K562 (cell line): ENCODE results near the gene SDS. TPM values are rescaled to one million over a fixed set of nuclear protein-coding genes. Genes with fewer than 3 reads are reported as not detected.

Experiments
- CBX3 ChIP-seq, 2 experiments: IDR thresholded peaks; 1 replicate in 1 of 2; 2 replicates in 1 of 2; pipeline ENCODE4 v1.6.1; 2012; ENCODE audit warnings: inconsistent platforms in 2 of 2, low read length in 2 of 2, borderline replicate concordance in 1 of 2, control low read depth in 1 of 2
- HCFC1 ChIP-seq: IDR thresholded peaks from 2 replicates; pipeline ENCODE4 v1.6.1; 2012; ENCODE audit warnings: low read depth, low read length, improper control_type of control experiment
- HDAC1 ChIP-seq, 2 experiments: fragments of 450-650 bp; IDR thresholded peaks; 2 replicates each; pipeline ENCODE4 v1.6.1; 2016 to 2017; ENCODE audit warnings: inconsistent platforms in 1 of 2, mild to moderate bottlenecking in 1 of 2, moderate library complexity in 1 of 2
- HDAC2 ChIP-seq: fragments of 450-650 bp; IDR thresholded peaks from 2 replicates; pipeline ENCODE4 v1.6.1; 2016; ENCODE audit warnings: mild to moderate bottlenecking
- MCM2 ChIP-seq: fragments of 450-650 bp; IDR thresholded peaks from 2 replicates; pipeline ENCODE4 v1.6.1; 2017; ENCODE audit warnings: low read depth, mild to moderate bottlenecking
- RBM25 ChIP-seq: fragments of 200-400 bp; formaldehyde crosslinking; IDR thresholded peaks from 2 replicates; pipeline ENCODE4 v1.6.1; 2018; ENCODE audit warnings: low read length, low read depth, moderate library complexity; ENCODE audit not compliant: severe bottlenecking
- SIN3A ChIP-seq, 2 experiments: fragments of 150-350 bp in 1 of 2; IDR thresholded peaks; 2 replicates each; pipeline ENCODE4 v1.6.1; 2011 to 2016; ENCODE audit warnings: borderline replicate concordance in 2 of 2, low read depth in 2 of 2, low read length in 2 of 2, mild to moderate bottlenecking in 2 of 2, moderate library complexity in 2 of 2; ENCODE audit not compliant: control insufficient read depth in 1 of 2
- SP2 ChIP-seq: IDR thresholded peaks from 2 replicates; pipeline ENCODE4 v1.6.1; 2011; ENCODE audit warnings: mild to moderate bottlenecking, low read depth, low read length, moderate library complexity; ENCODE audit not compliant: poor library complexity, severe bottlenecking; ENCODE audit errors: extremely low read depth
- polyA plus RNA-seq, 8 experiments: library from polyadenylated mRNA; depleted of rRNA in 4 of 8; stranded (reverse) in 5 of 8; unstranded in 3 of 8; fragments of >200 nt; fragmentation: Nextera tagmentation in 2 of 8; fragmentation: Illumina TruSeq in 1 of 8; extraction: Ambion mirVana in 2 of 8; extraction: Trizol in 1 of 8; gene quantifications; 2 replicates each; pipeline versions ENCODE4 v1.2.1 to v1.2.3, GENCODE V29; 2011 to 2014; ENCODE audit warnings: inconsistent platforms in 1 of 8, missing spikeins in 1 of 8
- total RNA-seq, 7 experiments: library from RNA; depleted of rRNA in 6 of 7; stranded (reverse); fragments of >200 nt in 6 of 7; fragmentation: Illumina TruSeq in 2 of 7; extraction: Trizol in 2 of 7; gene quantifications; 2 replicates each; pipeline versions ENCODE4 v1.2.1 to v1.2.3, GENCODE V29; 2011 to 2021; ENCODE audit warnings: low replicate concordance in 1 of 7
- TF ChIP-seq, protein P1 (sequence below): fragments of 450-650 bp; IDR thresholded peaks from 2 replicates; pipeline ENCODE4 v1.6.1; 2016; ENCODE audit warnings: low read depth
- TF ChIP-seq, protein P2 (sequence below): fragments of 450-650 bp; IDR thresholded peaks from 2 replicates; pipeline ENCODE4 v1.6.1; 2016; ENCODE audit warnings: borderline replicate concordance
- TF ChIP-seq, protein P3 (sequence below): sonication (generic); formaldehyde crosslinking; IDR thresholded peaks from 2 replicates; pipeline ENCODE4 v1.8.0; 2023; ENCODE audit warnings: mild to moderate bottlenecking, missing genetic modification reagents

Gene SDS
- total and polyA plus RNA-seq, 9 of the 15 experiments (the other 6 are each of a cell fraction or from before 2014, with no cell fraction given): 0.07 to 1.1 (median 0.12) TPM; not detected in 1

DNA sequence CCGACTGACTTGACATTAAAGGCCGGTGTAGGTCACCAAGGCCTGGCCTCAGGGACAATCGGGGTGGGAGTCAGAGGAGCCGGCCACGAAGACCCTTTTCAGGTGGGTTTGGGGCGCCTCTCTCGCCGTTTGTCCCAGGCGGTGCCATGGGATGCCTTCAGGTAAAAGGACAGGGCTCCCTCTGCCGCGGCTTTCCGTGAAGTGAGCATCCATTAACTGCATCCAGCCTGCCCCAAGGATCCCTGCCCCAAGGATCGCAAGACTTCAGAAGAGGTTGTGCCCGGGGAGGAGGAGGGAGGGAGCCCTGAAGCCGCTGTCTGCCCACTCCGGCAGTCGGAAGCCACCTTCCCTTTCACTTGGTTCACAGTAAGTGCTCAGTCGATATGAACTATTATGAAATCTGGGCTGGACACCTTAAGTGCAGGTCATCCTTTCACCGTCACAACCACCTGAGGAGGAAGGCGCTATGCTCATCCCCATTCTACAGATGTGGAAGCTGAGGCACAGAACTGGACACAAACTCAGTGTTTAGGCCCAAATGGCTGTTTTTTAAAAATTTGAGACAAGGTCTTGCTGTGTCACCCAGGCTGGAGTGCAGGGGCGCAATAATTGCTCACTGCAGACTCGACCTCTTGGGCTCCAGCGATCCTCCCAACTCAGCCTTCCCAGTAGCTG, 964 bp downstream of the SDS start (continued):
- TF ChIP-seq, protein P1, sequence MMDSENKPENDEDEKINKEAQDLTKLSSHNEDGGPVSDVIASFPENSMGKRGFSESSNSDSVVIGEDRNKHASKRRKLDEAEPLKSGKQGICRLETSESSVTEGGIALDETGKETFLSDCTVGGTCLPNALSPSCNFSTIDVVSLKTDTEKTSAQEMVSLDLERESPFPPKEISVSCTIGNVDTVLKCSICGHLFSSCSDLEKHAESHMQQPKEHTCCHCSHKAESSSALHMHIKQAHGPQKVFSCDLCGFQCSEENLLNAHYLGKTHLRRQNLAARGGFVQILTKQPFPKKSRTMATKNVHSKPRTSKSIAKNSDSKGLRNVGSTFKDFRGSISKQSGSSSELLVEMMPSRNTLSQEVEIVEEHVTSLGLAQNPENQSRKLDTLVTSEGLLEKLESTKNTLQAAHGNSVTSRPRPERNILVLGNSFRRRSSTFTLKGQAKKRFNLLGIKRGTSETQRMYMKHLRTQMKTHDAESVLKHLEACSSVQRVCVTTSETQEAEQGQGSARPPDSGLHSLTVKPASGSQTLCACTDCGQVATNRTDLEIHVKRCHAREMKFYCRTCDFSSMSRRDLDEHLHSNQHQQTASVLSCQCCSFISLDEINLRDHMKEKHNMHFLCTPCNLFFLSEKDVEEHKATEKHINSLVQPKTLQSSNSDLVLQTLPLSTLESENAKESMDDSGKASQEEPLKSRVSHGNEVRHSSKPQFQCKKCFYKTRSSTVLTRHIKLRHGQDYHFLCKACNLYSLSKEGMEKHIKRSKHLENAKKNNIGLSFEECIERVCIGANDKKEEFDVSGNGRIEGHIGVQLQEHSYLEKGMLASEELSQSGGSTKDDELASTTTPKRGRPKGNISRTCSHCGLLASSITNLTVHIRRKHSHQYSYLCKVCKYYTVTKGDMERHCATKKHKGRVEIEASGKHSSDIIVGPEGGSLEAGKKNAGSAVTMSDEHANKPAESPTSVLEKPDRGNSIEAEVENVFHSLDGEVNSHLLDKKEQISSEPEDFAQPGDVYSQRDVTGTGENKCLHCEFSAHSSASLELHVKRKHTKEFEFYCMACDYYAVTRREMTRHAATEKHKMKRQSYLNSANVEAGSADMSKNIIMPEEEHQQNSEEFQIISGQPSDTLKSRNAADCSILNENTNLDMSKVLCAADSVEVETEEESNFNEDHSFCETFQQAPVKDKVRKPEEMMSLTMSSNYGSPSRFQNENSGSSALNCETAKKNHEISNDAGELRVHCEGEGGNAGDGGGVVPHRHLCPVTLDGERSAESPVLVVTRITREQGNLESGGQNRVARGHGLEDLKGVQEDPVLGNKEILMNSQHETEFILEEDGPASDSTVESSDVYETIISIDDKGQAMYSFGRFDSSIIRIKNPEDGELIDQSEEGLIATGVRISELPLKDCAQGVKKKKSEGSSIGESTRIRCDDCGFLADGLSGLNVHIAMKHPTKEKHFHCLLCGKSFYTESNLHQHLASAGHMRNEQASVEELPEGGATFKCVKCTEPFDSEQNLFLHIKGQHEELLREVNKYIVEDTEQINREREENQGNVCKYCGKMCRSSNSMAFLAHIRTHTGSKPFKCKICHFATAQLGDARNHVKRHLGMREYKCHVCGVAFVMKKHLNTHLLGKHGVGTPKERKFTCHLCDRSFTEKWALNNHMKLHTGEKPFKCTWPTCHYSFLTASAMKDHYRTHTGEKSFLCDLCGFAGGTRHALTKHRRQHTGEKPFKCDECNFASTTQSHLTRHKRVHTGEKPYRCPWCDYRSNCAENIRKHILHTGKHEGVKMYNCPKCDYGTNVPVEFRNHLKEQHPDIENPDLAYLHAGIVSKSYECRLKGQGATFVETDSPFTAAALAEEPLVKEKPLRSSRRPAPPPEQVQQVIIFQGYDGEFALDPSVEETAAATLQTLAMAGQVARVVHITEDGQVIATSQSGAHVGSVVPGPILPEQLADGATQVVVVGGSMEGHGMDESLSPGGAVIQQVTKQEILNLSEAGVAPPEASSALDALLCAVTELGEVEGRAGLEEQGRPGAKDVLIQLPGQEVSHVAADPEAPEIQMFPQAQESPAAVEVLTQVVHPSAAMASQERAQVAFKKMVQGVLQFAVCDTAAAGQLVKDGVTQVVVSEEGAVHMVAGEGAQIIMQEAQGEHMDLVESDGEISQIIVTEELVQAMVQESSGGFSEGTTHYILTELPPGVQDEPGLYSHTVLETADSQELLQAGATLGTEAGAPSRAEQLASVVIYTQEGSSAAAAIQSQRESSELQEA: no peak
- TF ChIP-seq CBX3 (IDR thresholded peaks at IDR 0.05; ENCODE audit: borderline replicate concordance in 1 of 2, low read length in 2 of 2) (0 out of 3 replicates have a peak, but pooled peaks of 1 of the 2 experiments have one; percentile 23), HDAC2 (peak; percentile 51; the same call in 1 of the 2 replicates), SIN3A (IDR thresholded peaks at IDR 0.05; ENCODE audit: borderline replicate concordance in 2 of 2, control insufficient read depth in 1 of 2, low read depth in 2 of 2, low read length in 2 of 2) (no peak), HDAC1 (IDR thresholded peaks at IDR 0.05) (no peak), SP2 (no peak), HCFC1 (no peak), MCM2 (no peak), RBM25 (peak; percentile 78)
- TF ChIP-seq, protein P2, sequence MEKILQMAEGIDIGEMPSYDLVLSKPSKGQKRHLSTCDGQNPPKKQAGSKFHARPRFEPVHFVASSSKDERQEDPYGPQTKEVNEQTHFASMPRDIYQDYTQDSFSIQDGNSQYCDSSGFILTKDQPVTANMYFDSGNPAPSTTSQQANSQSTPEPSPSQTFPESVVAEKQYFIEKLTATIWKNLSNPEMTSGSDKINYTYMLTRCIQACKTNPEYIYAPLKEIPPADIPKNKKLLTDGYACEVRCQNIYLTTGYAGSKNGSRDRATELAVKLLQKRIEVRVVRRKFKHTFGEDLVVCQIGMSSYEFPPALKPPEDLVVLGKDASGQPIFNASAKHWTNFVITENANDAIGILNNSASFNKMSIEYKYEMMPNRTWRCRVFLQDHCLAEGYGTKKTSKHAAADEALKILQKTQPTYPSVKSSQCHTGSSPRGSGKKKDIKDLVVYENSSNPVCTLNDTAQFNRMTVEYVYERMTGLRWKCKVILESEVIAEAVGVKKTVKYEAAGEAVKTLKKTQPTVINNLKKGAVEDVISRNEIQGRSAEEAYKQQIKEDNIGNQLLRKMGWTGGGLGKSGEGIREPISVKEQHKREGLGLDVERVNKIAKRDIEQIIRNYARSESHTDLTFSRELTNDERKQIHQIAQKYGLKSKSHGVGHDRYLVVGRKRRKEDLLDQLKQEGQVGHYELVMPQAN: no peak
- TF ChIP-seq, protein P3, sequence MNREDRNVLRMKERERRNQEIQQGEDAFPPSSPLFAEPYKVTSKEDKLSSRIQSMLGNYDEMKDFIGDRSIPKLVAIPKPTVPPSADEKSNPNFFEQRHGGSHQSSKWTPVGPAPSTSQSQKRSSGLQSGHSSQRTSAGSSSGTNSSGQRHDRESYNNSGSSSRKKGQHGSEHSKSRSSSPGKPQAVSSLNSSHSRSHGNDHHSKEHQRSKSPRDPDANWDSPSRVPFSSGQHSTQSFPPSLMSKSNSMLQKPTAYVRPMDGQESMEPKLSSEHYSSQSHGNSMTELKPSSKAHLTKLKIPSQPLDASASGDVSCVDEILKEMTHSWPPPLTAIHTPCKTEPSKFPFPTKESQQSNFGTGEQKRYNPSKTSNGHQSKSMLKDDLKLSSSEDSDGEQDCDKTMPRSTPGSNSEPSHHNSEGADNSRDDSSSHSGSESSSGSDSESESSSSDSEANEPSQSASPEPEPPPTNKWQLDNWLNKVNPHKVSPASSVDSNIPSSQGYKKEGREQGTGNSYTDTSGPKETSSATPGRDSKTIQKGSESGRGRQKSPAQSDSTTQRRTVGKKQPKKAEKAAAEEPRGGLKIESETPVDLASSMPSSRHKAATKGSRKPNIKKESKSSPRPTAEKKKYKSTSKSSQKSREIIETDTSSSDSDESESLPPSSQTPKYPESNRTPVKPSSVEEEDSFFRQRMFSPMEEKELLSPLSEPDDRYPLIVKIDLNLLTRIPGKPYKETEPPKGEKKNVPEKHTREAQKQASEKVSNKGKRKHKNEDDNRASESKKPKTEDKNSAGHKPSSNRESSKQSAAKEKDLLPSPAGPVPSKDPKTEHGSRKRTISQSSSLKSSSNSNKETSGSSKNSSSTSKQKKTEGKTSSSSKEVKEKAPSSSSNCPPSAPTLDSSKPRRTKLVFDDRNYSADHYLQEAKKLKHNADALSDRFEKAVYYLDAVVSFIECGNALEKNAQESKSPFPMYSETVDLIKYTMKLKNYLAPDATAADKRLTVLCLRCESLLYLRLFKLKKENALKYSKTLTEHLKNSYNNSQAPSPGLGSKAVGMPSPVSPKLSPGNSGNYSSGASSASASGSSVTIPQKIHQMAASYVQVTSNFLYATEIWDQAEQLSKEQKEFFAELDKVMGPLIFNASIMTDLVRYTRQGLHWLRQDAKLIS (CRISPR knock-in tag): no peak
